Measurements from ENCODE around the gene ZNF750. TPM values are rescaled to one million over a fixed set of nuclear protein-coding genes. Genes with fewer than 3 reads are reported as not detected.

ZNF750 gene
- total RNA-seq, 2 donors from 2014 or later: not detected

- Mint-ChIP-seq H3K9me3 (no peaks in the 10 kb centered on the region), H3K27ac (no peak overlapping the region), H3K4me3 (no peak overlapping the region), H3K4me1 (ENCODE audit: low read depth in 2 of 2) (peaks cover 0 to 6% of the 10 kb centered on the region in 2 donors), H3K27me3 (no peaks in the 10 kb centered on the region), H3K36me3 (peaks cover 11% of the 10 kb centered on the region)
- no peak for ATAC-seq
- DNase-seq (ENCODE audit: low spot score): no peak
Measured at GRCh38 chr17:82813299-82814051, 26.3 kb downstream of the ZNF750 start.

DNA sequence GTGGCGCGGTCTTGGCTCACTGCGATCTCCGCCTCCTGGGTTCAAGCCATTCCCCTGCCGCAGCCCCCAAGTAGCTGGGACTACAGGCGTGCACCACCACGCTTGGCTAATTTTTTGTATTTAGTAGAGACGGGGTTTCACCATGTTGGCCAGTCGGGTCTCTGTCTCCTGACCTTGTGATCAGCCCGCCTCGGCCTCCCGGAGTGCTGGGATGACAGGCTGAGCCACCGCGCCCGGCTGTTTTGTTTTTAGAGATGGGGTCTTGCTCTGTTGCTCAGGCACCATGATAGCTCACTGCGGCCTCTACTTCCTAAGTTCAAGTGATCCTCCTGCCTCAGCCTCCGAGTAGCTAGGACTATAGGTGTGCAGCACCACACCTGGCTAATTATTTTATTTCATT lies 27.2 kb downstream of the ZNF750 start:
- H3K27ac Mint-ChIP-seq: no peak overlapping the region
- peaks cover 8% of the 10 kb centered on the region for H3K36me3 Mint-ChIP-seq
- no peak for ATAC-seq

DNA sequence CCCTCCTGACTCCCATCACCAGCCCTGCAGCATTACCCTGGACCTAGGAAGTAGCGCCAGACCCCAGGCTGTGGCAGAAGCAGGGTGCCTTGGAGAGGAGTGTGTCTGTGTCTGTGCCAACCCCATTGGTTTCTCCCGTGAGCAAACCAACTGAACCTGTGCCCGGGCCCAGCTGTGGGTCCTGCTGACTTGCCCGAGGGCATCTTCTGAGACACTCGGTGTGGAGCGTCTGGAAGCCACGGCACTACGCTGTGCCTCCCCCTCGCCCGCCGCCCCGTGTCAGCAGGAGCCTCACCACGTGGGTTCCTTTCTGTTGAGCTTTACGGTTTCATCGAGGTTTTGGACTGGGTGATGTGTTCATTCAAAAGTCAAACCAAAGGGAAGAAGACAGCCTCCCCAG lies 27.8 kb downstream of the ZNF750 start:
- Mint-ChIP-seq H3K27me3 (no peaks in the 10 kb centered on the region), H3K4me3 (no peak overlapping the region), H3K36me3 (peaks cover 6% of the 10 kb centered on the region), H3K27ac (no peak overlapping the region), H3K4me1 (ENCODE audit: low read depth in 2 of 2) (peaks cover 0 to 6% of the 10 kb centered on the region in 2 donors), H3K9me3 (no peaks in the 10 kb centered on the region)
- ATAC-seq (no peak), DNase-seq (ENCODE audit: low spot score) (no peak)

More for the DNA sequence above, 27.2 kb downstream of the ZNF750 start:
- no peaks in the 10 kb centered on the region for H3K9me3 Mint-ChIP-seq
- no peaks in the 10 kb centered on the region for H3K27me3 Mint-ChIP-seq
- H3K4me3 Mint-ChIP-seq: no peak overlapping the region
- H3K4me1 Mint-ChIP-seq (ENCODE audit: low read depth in 2 of 2): peaks cover 0 to 6% of the 10 kb centered on the region in 2 donors
- no peak for DNase-seq (ENCODE audit: low spot score)

DNA sequence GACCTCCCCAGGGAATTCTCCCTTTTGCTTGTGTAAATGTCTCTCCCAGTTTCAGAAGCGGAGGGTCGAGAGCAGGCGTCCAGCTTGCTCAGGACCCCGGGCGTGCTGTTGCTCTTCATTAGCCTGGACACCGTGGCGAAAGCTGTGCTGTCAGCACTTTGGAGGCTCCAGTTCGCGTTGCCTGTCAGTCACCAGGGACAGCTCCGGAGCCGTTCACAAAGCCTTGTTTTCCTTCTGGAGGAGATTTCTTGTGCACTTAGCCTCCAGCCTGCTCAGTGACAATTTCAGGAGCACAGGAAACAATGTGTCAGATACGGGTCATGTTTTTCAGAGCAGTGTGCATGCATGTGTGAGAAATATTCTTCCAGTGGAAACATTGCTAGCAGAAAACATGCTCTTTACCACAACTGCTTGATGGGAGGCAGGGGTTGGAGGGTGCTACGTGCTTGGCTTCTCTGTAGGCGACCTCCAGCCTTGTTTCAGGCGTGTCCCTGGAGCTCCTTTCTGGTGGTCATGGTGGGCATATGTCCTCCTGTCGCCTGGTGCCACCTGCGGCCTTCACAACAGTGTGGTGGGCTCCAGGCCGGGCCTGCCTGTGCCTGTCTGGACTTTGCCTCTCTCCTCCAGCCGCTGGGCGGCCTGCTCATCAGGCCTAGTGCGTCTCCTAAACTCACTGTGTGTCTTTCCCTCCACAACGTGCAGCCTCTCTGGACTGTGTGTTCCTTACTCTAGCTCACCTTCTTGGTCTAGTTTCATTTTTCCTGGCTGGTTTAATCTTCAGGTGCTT lies 29.0 kb downstream of the ZNF750 start:
- Mint-ChIP-seq H3K36me3 (no peaks in the 10 kb centered on the region), H3K9me3 (no peaks in the 10 kb centered on the region), H3K4me3 (no peak overlapping the region), H3K27me3 (no peaks in the 10 kb centered on the region), H3K27ac (no peak overlapping the region), H3K4me1 (ENCODE audit: low read depth in 2 of 2) (peaks cover 0 to 6% of the 10 kb centered on the region in 2 donors)
- DNase-seq (ENCODE audit: low spot score): no peak
- no peak for ATAC-seq

GRCh38 chr17:82808921-82809905 lies 30.6 kb downstream of the ZNF750 start:
- Mint-ChIP-seq H3K4me1 (ENCODE audit: low read depth in 2 of 2) (peaks cover 0 to 2% of the 10 kb centered on the region in 2 donors), H3K27ac (no peak overlapping the region), H3K27me3 (no peaks in the 10 kb centered on the region), H3K4me3 (no peak overlapping the region), H3K36me3 (no peaks in the 10 kb centered on the region), H3K9me3 (no peaks in the 10 kb centered on the region)
- ATAC-seq (no peak), DNase-seq (ENCODE audit: low spot score) (no peak)

DNA sequence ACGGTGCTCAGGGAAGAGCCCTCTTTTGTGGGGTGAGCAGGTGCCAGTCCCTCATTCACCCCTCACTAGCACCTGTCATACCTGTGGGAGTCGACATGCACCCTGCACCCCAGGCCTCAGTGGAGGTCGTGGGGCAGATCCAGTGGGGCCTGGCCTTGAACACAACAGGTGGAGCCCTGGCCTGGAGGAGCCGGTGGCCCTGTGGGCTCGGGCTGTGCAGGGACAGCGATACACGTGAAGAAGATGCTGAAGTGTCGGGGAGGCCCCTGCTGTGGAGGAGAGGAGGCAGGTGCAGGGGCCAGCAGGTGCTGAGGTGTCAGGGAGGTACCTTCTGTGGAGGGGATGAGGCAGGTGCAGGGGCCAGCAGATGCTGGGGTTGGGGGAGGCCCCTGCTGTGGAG lies 31.8 kb downstream of the ZNF750 start:
- no peak for DNase-seq (ENCODE audit: low spot score)
- Mint-ChIP-seq H3K4me1 (ENCODE audit: low read depth in 2 of 2) (no peaks in the 10 kb centered on the region), H3K4me3 (no peak overlapping the region), H3K27ac (no peak overlapping the region), H3K36me3 (no peaks in the 10 kb centered on the region), H3K9me3 (no peaks in the 10 kb centered on the region), H3K27me3 (no peaks in the 10 kb centered on the region)
- ATAC-seq: no peak

DNA sequence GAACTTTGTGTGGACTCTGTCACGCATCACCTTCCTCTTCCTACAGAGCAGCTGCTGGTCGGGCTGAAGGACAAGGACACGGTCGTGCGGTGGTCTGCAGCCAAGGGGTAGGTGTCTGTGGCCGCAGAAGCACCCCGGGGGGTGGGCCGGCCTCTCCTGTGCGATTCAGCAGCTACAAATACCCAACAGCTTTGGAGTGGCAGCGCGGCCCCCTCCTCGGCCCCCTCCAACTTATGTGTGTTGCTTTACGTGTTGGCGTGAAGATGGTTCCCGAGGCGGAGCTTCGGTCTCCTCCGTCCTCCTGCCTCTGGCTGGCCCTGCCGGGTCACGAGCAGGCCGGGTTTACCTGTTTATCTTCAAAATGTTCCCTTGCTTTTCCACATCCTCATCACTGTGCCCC lies 32.3 kb downstream of the ZNF750 start:
- Mint-ChIP-seq H3K27ac (no peak overlapping the region), H3K27me3 (no peaks in the 10 kb centered on the region), H3K4me3 (no peak overlapping the region), H3K9me3 (no peaks in the 10 kb centered on the region), H3K36me3 (no peaks in the 10 kb centered on the region), H3K4me1 (ENCODE audit: low read depth in 2 of 2) (no peaks in the 10 kb centered on the region)
- DNase-seq (ENCODE audit: low spot score) (no peak), ATAC-seq (no peak)

DNA sequence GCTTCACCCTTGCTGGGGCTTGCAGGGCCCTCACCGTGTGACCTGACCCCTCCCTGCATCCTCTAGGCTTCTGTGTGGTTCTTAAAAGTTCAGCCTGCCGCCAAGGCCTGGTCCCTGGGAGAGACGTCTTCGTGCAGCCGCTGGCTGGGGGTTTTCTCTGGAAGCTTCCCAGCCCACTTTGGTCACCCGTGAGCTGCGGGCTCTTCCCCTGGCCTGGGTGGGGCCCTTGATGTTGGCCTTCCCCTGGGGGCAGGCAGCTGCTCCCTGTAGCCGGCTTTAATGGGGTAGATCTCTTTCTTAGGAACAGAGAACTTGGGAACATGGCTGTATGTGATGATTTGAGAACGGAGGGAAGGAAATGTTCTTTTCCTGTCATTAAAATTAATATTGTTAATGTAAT lies 32.7 kb downstream of the ZNF750 start:
- H3K4me1 Mint-ChIP-seq (ENCODE audit: low read depth in 2 of 2): peaks cover 3% of the 10 kb centered on the region in 2 donors
- H3K4me3 Mint-ChIP-seq: no peak overlapping the region
- ATAC-seq: no peak
- no peaks in the 10 kb centered on the region for H3K36me3 Mint-ChIP-seq
- DNase-seq (ENCODE audit: low spot score): no peak
- no peaks in the 10 kb centered on the region for H3K27me3 Mint-ChIP-seq
- H3K27ac Mint-ChIP-seq: no peak overlapping the region
- no peaks in the 10 kb centered on the region for H3K9me3 Mint-ChIP-seq

DNA sequence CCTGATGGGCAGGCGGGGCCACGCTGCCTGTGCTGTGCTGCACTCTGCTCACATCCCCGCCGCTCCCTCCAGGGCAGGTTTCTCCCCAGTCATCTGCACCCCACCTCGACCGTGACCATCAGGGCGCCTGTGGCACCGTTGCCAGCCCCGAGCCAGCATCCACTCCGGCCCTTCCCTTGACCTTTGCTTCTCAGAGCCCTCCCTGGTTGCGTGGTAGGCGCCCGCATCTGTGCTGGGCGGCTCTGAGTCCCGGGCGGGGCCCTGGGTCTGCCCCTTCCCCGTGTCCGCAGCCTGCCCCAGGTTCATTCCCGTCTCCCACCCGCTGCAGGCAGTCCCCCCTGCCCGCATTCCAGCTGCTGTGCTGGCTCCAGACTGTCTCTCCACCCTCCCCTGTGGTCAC lies 33.2 kb downstream of the ZNF750 start:
- Mint-ChIP-seq H3K4me3 (no peak overlapping the region), H3K4me1 (ENCODE audit: low read depth in 2 of 2) (peaks cover 4 to 6% of the 10 kb centered on the region in 2 donors), H3K9me3 (no peaks in the 10 kb centered on the region), H3K27ac (no peak overlapping the region), H3K27me3 (no peaks in the 10 kb centered on the region), H3K36me3 (no peaks in the 10 kb centered on the region)
- ATAC-seq (no peak), DNase-seq (ENCODE audit: low spot score) (no peak)

DNA sequence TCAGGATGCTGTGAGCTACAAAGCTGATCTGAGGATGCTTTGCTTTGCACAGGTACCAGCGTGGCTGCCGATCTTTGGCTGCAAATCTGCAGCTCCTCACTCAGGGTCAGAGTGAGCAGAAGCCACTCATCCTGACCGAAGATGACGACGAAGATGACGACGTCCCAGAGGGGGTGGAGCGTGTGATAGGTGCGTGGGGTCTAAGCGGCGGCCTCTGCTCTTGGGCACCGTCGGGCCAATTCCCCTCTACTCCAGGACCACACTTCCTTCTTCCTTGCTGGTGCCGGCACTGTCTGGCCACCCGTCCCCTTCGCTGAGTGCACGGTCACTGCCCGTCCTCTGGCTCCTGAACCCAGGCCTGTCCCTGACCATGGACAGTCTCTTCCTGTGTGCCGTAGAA lies 34.0 kb downstream of the ZNF750 start:
- Mint-ChIP-seq H3K4me3 (no peak overlapping the region), H3K4me1 (ENCODE audit: low read depth in 2 of 2) (peaks cover 10 to 11% of the 10 kb centered on the region in 2 donors), H3K27ac (no peak overlapping the region), H3K36me3 (peaks cover 6% of the 10 kb centered on the region), H3K27me3 (no peaks in the 10 kb centered on the region), H3K9me3 (peaks cover 4% of the 10 kb centered on the region)
- ATAC-seq: no peak
- DNase-seq (ENCODE audit: low spot score): no peak

GRCh38 chr17:82805254-82805653 lies 34.6 kb downstream of the ZNF750 start:
- Mint-ChIP-seq H3K4me1 (ENCODE audit: low read depth in 2 of 2) (peaks cover 10 to 11% of the 10 kb centered on the region in 2 donors), H3K4me3 (no peak overlapping the region), H3K27me3 (no peaks in the 10 kb centered on the region), H3K36me3 (peaks cover 6% of the 10 kb centered on the region), H3K27ac (no peak overlapping the region), H3K9me3 (peaks cover 4% of the 10 kb centered on the region)
- no peak for DNase-seq (ENCODE audit: low spot score)
- ATAC-seq: no peak

DNA sequence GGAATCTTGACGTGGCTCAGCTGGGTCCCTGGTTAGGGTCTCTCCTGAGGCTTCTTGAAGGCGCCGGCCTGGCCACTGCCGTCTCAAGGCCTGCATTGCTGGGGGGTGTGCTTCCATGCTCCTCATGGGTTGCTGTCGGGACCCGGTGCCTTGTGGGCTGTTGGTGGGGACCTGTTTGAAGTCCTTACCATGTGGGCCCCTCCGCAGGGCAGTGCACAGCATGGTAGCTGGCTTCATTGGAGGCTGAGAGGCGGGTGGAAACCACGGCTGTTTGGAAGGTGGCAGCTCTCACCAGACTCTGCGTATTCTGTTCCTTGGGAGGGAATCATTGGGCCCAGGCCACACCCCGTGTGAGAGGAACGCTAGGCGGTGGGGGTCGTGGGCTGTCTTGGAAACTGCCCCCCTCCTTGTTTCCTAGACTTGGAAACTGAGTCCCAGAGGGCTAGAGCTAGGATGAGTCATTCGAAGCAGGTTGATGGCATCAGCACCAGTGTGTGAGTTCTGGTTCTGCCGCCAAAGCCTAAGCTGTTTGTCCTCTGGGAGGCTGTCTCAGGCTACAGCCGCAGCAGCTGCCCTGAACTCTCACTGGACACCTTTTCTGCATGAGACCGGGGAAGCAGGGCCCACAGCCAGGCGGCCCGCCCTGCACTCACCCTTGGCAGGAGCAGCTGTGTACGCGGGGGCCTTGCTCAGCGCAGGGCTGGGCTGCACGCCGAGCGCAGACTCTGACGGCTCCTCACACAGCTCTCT lies 35.2 kb downstream of the ZNF750 start:
- DNase-seq (ENCODE audit: low spot score): no peak
- Mint-ChIP-seq H3K27ac (no peak overlapping the region), H3K36me3 (peaks cover 6% of the 10 kb centered on the region), H3K4me1 (ENCODE audit: low read depth in 2 of 2) (peaks cover 10 to 11% of the 10 kb centered on the region in 2 donors), H3K27me3 (no peaks in the 10 kb centered on the region), H3K9me3 (peaks cover 4% of the 10 kb centered on the region), H3K4me3 (no peak overlapping the region)
- ATAC-seq: no peak

GRCh38 chr17:82803606-82804005 lies 36.2 kb downstream of the ZNF750 start:
- Mint-ChIP-seq H3K27ac (no peak overlapping the region), H3K9me3 (peaks cover 4% of the 10 kb centered on the region), H3K36me3 (peaks cover 6% of the 10 kb centered on the region), H3K4me3 (no peak overlapping the region), H3K4me1 (ENCODE audit: low read depth in 2 of 2) (peaks cover 10 to 11% of the 10 kb centered on the region in 2 donors), H3K27me3 (no peaks in the 10 kb centered on the region)
- no peak for DNase-seq (ENCODE audit: low spot score)
- no peak for ATAC-seq
